ENCODE measurements around the gene PIK3AP1. TPM values are rescaled to one million over a fixed set of nuclear protein-coding genes. Genes with fewer than 3 reads are reported as not detected.

The PIK3AP1 gene
- total RNA-seq, 1 donor from 2014 or later = 5.9 TPM

GRCh38 chr10:96632974-96633710 lies 87.2 kb downstream of the PIK3AP1 start:
- H3K27ac ChIP-seq = no peak overlapping the region
- H3K4me3 ChIP-seq = no peak overlapping the region
- DNase-seq (ENCODE audit: extremely low spot score in 2 of 2) = no peak
- H3K4me1 ChIP-seq = no peaks in the 10 kb centered on the region
- intact Hi-C loops (cut with DNase I) = no loop called here
- no peaks in the 10 kb centered on the region for H3K27me3 ChIP-seq
- TF ChIP-seq CTCF (IDR thresholded peaks at IDR 0.05) (no peak), POLR2AphosphoS5 (IDR thresholded peaks at IDR 0.05; ENCODE audit: insufficient read depth in 1 of 2, low read depth in 1 of 2) (no peak), POLR2A (IDR thresholded peaks at IDR 0.05) (no peak)
- H3K9me3 ChIP-seq = no peaks in the 10 kb centered on the region
- H3K36me3 ChIP-seq = no peaks in the 10 kb centered on the region

GRCh38 chr10:96627292-96627691 lies 93.0 kb downstream of the PIK3AP1 start:
- no peak for DNase-seq (ENCODE audit: extremely low spot score in 2 of 2)
- Histone ChIP-seq H3K36me3 (no peaks in the 10 kb centered on the region), H3K27ac (no peak overlapping the region), H3K4me3 (no peak overlapping the region), H3K9me3 (no peaks in the 10 kb centered on the region), H3K27me3 (no peaks in the 10 kb centered on the region), H3K4me1 (no peaks in the 10 kb centered on the region)
- TF ChIP-seq POLR2AphosphoS5 (IDR thresholded peaks at IDR 0.05; ENCODE audit: insufficient read depth in 1 of 2, low read depth in 1 of 2) = no peak
- no peak for TF ChIP-seq CTCF (IDR thresholded peaks at IDR 0.05)
- no peak for TF ChIP-seq POLR2A (IDR thresholded peaks at IDR 0.05)
- intact Hi-C loops (cut with DNase I) = no loop called here

- Histone ChIP-seq H3K27me3 (no peaks in the 10 kb centered on the region), H3K4me3 (no peak overlapping the region), H3K4me1 (no peaks in the 10 kb centered on the region), H3K36me3 (no peaks in the 10 kb centered on the region), H3K9me3 (no peaks in the 10 kb centered on the region), H3K27ac (no peak overlapping the region)
- DNase-seq (ENCODE audit: extremely low spot score in 2 of 2) = no peak
- intact Hi-C loops (cut with DNase I) = no loop called here
- no peak for TF ChIP-seq CTCF (IDR thresholded peaks at IDR 0.05)
These were observed 93.5 kb downstream of the PIK3AP1 start for GRCh38 chr10:96626795-96627194.

- no peaks in the 10 kb centered on the region for H3K36me3 ChIP-seq
- intact Hi-C loops (cut with DNase I) = no loop called here
- H3K27me3 ChIP-seq = no peaks in the 10 kb centered on the region
- no peak overlapping the region for H3K4me3 ChIP-seq
- no peak for DNase-seq (ENCODE audit: extremely low spot score in 2 of 2)
- no peak for TF ChIP-seq POLR2AphosphoS5 (IDR thresholded peaks at IDR 0.05; ENCODE audit: insufficient read depth in 1 of 2, low read depth in 1 of 2)
- TF ChIP-seq POLR2A (IDR thresholded peaks at IDR 0.05) = no peak
- TF ChIP-seq CTCF (IDR thresholded peaks at IDR 0.05) = no peak
- H3K9me3 ChIP-seq = no peaks in the 10 kb centered on the region
- no peaks in the 10 kb centered on the region for H3K4me1 ChIP-seq
- H3K27ac ChIP-seq = no peak overlapping the region
These were observed 95.1 kb downstream of the PIK3AP1 start for GRCh38 chr10:96625173-96625572.

GRCh38 chr10:96622013-96622787 lies 98.1 kb downstream of the PIK3AP1 start:
- H3K27me3 ChIP-seq = no peaks in the 10 kb centered on the region
- H3K27ac ChIP-seq = no peak overlapping the region
- no peak for DNase-seq (ENCODE audit: extremely low spot score in 2 of 2)
- no peaks in the 10 kb centered on the region for H3K36me3 ChIP-seq
- H3K4me1 ChIP-seq = no peaks in the 10 kb centered on the region
- intact Hi-C loops (cut with DNase I) = no loop called here
- TF ChIP-seq POLR2AphosphoS5 (IDR thresholded peaks at IDR 0.05; ENCODE audit: insufficient read depth in 1 of 2, low read depth in 1 of 2) = no peak
- no peak for TF ChIP-seq CTCF (IDR thresholded peaks at IDR 0.05)
- no peak for TF ChIP-seq POLR2A (IDR thresholded peaks at IDR 0.05)
- H3K4me3 ChIP-seq = no peak overlapping the region
- H3K9me3 ChIP-seq = no peaks in the 10 kb centered on the region
